Suprapubic skin (tissue), 4 donors: ENCODE data around the gene KITLG. TPM values are rescaled to one million over a fixed set of nuclear protein-coding genes. Genes with fewer than 3 reads are reported as not detected.
"Not testable (repeated sequence)": the region's sequence is repeated elsewhere in the genome, so short reads cannot be mapped to it uniquely, and the experiment has no call there.

Experiments used
- DNase-seq, 2 donors: peaks; one replicate each; pipeline ENCODE4 v3.0.0-alpha.2; 2019; ENCODE audit warnings: low spot score in 2 of 2
- H3K27ac ChIP-seq: fragments of 200-600 bp; sonication (generic); one replicate; pipeline ENCODE4 v1.5.1; 2019
- H3K27me3 ChIP-seq: fragments of 200-600 bp; sonication (generic); one replicate; pipeline ENCODE4 v1.5.1; 2019
- H3K36me3 ChIP-seq: fragments of 200-600 bp; sonication (generic); one replicate; pipeline ENCODE4 v1.5.1; 2019
- H3K4me1 ChIP-seq: fragments of 200-600 bp; sonication (generic); one replicate; pipeline ENCODE4 v1.5.1; 2019
- H3K4me3 ChIP-seq: fragments of 200-600 bp; sonication (generic); one replicate; pipeline ENCODE4 v1.5.1; 2019; ENCODE audit warnings: mild to moderate bottlenecking
- H3K9me3 ChIP-seq: fragments of 200-600 bp; sonication (generic); one replicate; pipeline ENCODE4 v1.5.1; 2019
- EP300 ChIP-seq: sonication (generic); formaldehyde crosslinking; IDR thresholded peaks from one replicate; pipeline ENCODE4 v1.6.1; 2017; ENCODE audit warnings: antibody characterized with exemption
- POLR2A ChIP-seq, 2 donors: fragments of 450-650 bp; IDR thresholded peaks; one replicate each; pipeline ENCODE4 v1.6.1; 2017; ENCODE audit warnings: antibody characterized with exemption in 2 of 2, mild to moderate bottlenecking in 2 of 2, moderate library complexity in 2 of 2
- POLR2AphosphoS5 ChIP-seq, 3 donors: sonication (generic); formaldehyde crosslinking; IDR thresholded peaks; one replicate each; pipeline ENCODE4 v1.6.1; 2017; ENCODE audit warnings: antibody characterized with exemption in 3 of 3
- WGBS: methylation state at CpG from one replicate; pipeline ENCODE4 v1.1.5; 2018; 5-methylcytosine and 5-hydroxymethylcytosine counted together
- total RNA-seq, 4 donors: library from RNA; depleted of rRNA; stranded (reverse); fragments of >200 nt; gene quantifications; one replicate each; pipeline ENCODE4 v1.1.0, GENCODE V29; 2016
- TF ChIP-seq, protein P1 (sequence below), 2 donors: fragments of 200-600 bp in 1 of 2; fragments of 450-650 bp in 1 of 2; sonication (generic) in 1 of 2; IDR thresholded peaks; one replicate each; pipeline ENCODE4 v1.5.1; 2016 to 2019; ENCODE audit warnings: antibody characterized with exemption in 2 of 2, mild to moderate bottlenecking in 1 of 2, moderate library complexity in 1 of 2

Gene KITLG
- total RNA-seq, 4 donors from 2014 or later: 10.5 to 17.6 (median 12.6) TPM

DNA sequence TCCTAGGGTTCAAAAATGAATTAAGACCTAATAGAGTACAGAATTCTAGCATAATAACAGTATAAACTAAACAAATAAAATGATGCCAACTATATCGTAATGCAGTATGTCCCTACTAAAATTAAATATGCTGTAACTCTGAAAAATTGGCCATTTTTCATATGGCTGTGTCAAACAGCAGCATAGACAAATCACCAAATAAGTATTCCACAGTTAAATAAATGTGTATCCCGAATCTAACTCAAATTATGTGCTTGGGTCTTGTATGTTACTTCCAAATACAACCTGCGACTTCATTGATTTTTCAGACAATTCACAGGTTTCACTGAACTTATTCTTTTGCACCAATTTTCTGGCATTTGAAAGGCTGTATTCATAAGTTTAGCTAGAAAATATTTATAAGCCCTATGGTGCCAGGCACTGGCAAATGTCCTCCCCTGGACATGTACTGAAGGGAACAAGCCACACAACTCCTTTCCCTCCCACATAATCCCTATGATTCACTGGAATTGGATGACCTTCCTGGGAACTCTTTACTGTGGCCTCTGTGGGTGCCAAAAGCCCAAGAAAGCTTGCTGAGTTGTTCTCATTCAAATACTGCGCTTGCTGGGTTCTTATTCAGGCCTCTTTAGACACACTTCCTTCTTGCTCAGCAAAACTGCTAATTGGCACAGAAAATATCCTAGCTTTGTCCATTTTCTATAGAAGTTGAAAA, 108.8 kb downstream of the KITLG start:
- H3K27ac ChIP-seq: no peak overlapping the region
- no peaks in the 10 kb centered on the region for H3K9me3 ChIP-seq
- no peak for DNase-seq
- no peaks in the 10 kb centered on the region for H3K27me3 ChIP-seq
- WGBS: 64% methylated on average over 4 of the region's 4 CpGs
- TF ChIP-seq EP300 (no peak), POLR2A (IDR thresholded peaks at IDR 0.05) (no peak), POLR2AphosphoS5 (IDR thresholded peaks at IDR 0.05) (no peak)
- TF ChIP-seq, protein P1, sequence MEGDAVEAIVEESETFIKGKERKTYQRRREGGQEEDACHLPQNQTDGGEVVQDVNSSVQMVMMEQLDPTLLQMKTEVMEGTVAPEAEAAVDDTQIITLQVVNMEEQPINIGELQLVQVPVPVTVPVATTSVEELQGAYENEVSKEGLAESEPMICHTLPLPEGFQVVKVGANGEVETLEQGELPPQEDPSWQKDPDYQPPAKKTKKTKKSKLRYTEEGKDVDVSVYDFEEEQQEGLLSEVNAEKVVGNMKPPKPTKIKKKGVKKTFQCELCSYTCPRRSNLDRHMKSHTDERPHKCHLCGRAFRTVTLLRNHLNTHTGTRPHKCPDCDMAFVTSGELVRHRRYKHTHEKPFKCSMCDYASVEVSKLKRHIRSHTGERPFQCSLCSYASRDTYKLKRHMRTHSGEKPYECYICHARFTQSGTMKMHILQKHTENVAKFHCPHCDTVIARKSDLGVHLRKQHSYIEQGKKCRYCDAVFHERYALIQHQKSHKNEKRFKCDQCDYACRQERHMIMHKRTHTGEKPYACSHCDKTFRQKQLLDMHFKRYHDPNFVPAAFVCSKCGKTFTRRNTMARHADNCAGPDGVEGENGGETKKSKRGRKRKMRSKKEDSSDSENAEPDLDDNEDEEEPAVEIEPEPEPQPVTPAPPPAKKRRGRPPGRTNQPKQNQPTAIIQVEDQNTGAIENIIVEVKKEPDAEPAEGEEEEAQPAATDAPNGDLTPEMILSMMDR (IDR thresholded peaks at IDR 0.05): no peak
- no peaks in the 10 kb centered on the region for H3K36me3 ChIP-seq
- H3K4me1 ChIP-seq: peaks cover 15% of the 10 kb centered on the region
- no peak overlapping the region for H3K4me3 ChIP-seq

DNA sequence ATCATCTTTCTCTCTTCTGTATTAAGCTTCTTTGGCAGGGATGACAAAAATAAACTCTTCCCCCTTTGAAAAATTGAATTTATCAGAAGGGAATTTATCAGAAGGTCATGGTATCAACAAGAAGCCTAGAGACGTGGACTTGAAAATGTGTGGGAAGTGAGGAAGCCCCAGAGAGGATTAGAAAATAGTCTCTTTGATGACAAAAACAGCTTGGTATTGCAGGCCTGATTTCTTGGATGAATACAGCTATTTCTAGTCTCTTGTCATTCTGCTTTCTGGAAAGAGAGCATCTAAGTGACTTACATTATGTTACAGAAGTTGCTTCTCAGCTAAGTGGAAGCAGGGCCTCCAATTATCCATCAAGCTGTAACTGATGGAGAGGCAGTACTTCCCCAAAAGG, 111.1 kb downstream of the KITLG start:
- H3K27me3 ChIP-seq: no peaks in the 10 kb centered on the region
- H3K4me1 ChIP-seq: peaks cover 15% of the 10 kb centered on the region
- H3K36me3 ChIP-seq: no peaks in the 10 kb centered on the region
- no peaks in the 10 kb centered on the region for H3K9me3 ChIP-seq
- 49% methylated on average over 1 of the region's 1 CpG for WGBS
- H3K27ac ChIP-seq: no peak overlapping the region
- DNase-seq: no peak
- H3K4me3 ChIP-seq: no peak overlapping the region
- TF ChIP-seq POLR2A (IDR thresholded peaks at IDR 0.05): no peak

DNA sequence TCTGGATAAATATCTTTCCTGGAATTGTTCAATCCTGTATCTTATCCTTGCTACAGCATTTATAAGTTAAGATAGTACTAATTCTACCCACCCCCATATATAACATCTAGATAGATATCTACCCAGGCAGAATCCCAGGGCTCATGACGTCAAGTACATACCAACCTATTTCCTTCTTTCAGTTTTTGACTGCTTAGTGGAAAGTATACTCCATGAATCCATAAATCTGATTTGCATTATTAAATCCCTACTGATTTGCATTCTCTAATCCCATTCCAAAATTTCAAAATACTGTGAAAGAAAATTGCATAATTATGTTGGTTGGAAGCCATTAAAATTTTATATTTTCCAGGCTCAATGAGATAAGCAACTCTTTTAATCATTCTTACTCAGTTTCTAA, 111.7 kb downstream of the KITLG start:
- DNase-seq: no peak

DNA sequence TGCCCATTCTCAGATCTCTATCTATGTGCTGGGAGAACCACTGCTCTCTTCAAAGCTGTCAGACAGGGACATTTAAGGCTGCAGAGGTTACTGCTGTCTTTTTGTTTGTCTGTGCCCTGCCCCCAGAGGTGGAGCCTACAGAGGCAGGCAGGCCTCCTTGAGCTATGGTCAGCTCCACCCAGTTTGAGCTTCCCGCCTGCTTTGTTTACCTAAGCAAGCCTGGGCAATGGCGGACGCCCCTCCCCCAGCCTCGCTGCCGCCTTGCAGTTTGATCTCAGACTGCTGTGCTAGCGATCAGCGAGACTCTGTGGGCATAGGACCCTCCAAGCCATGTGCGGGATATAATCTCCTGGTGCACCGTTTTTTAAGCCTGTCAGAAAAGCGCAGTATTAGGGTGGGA, 113.6 kb downstream of the KITLG start:
- H3K27ac ChIP-seq, H3K4me1 ChIP-seq, H3K4me3 ChIP-seq, DNase-seq, H3K27me3 ChIP-seq, H3K9me3 ChIP-seq, H3K36me3 ChIP-seq: not testable (repeated sequence)
- WGBS: 89% methylated on average over 7 of the region's 10 CpGs

More for the DNA sequence above, 111.7 kb downstream of the KITLG start:
- no peaks in the 10 kb centered on the region for H3K27me3 ChIP-seq
- H3K9me3 ChIP-seq: no peaks in the 10 kb centered on the region
- peaks cover 15% of the 10 kb centered on the region for H3K4me1 ChIP-seq
- H3K4me3 ChIP-seq: no peak overlapping the region
- TF ChIP-seq EP300 (no peak), POLR2AphosphoS5 (IDR thresholded peaks at IDR 0.05) (no peak), POLR2A (IDR thresholded peaks at IDR 0.05) (no peak)
- TF ChIP-seq, protein P1 (IDR thresholded peaks at IDR 0.05): no peak
- no peaks in the 10 kb centered on the region for H3K36me3 ChIP-seq
- H3K27ac ChIP-seq: no peak overlapping the region
- WGBS: 35% methylated on average over 1 of the region's 1 CpG

DNA sequence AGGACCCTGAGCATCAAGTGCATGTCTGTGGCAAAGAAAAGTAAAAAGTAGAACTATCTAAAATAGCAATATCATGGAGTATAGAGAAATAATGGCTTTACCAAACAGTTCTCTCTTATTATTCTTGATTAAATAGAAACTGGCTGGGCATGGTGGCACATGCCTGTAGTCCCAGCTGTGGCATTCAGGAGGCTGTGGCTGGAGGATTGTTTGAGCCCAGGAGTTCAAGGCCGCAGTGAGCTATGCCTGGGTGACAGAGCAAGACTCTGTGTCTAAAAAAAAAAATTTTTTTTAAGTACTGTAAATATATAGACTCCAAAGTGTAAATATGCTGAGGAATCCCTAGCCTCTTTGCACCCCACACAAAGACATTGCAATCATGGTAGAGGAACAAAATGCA, 121.9 kb downstream of the KITLG start:
- no peaks in the 10 kb centered on the region for H3K9me3 ChIP-seq
- 88% methylated on average over 1 of the region's 1 CpG for WGBS
- no peak overlapping the region for H3K4me3 ChIP-seq

DNA sequence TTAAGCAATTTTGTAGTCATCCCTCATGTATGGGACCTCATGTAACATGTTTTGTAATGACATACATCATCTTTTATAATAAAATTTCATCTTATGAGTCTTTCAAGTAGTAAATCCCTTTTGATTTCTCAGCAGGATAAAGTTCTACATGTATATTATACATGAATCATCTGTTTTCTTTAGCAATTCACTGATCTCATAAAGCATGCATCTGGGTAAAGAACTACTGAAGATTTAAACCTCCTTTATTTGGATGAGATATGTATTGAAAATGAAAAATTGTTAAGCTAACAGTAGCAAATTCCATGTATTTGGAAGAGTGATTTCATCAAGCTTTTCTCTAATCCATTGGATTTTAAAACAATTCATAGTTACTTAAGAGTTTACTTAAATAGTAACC, 126.9 kb downstream of the KITLG start:
- TF ChIP-seq, protein P1 (IDR thresholded peaks at IDR 0.05): no peak
- TF ChIP-seq EP300 (no peak), POLR2AphosphoS5 (IDR thresholded peaks at IDR 0.05) (no peak), POLR2A (IDR thresholded peaks at IDR 0.05) (no peak)
- Histone ChIP-seq H3K27ac (no peak overlapping the region), H3K4me3 (no peak overlapping the region), H3K36me3 (no peaks in the 10 kb centered on the region), H3K4me1 (no peaks in the 10 kb centered on the region), H3K9me3 (no peaks in the 10 kb centered on the region), H3K27me3 (no peaks in the 10 kb centered on the region)
- no peak for DNase-seq

More for the DNA sequence above, 121.9 kb downstream of the KITLG start:
- Histone ChIP-seq H3K36me3 (no peaks in the 10 kb centered on the region), H3K27me3 (no peaks in the 10 kb centered on the region), H3K27ac (no peak overlapping the region), H3K4me1 (no peaks in the 10 kb centered on the region)
- TF ChIP-seq EP300 (no peak), POLR2AphosphoS5 (IDR thresholded peaks at IDR 0.05) (no peak), POLR2A (IDR thresholded peaks at IDR 0.05) (no peak)
- TF ChIP-seq, protein P1 (IDR thresholded peaks at IDR 0.05): no peak
- DNase-seq: no peak
